Muscle of arm (tissue), 12 donors: ENCODE measurements around the gene ATG7. TPM values are rescaled to one million over a fixed set of nuclear protein-coding genes. Genes with fewer than 3 reads are reported as not detected.
"Not testable (repeated sequence)": the region's sequence is repeated elsewhere in the genome, so short reads cannot be mapped to it uniquely, and the experiment has no call there.

Source experiments
- DNase-seq: peaks from one replicate; pipeline ENCODE4 v3.0.0-alpha.2; 2013
- polyA plus RNA-seq, 12 donors: library from polyadenylated mRNA; unstranded; fragments of 120-200 nt; gene quantifications; one replicate each; pipeline ENCODE4 v1.2.1, GENCODE V29; 2013; ENCODE audit not compliant: insufficient read length in 12 of 12

The ATG7 gene
- polyA plus RNA-seq, 12 donors, result 11.9 to 18.8 (median 15.3) TPM; not detected in 1

DNA sequence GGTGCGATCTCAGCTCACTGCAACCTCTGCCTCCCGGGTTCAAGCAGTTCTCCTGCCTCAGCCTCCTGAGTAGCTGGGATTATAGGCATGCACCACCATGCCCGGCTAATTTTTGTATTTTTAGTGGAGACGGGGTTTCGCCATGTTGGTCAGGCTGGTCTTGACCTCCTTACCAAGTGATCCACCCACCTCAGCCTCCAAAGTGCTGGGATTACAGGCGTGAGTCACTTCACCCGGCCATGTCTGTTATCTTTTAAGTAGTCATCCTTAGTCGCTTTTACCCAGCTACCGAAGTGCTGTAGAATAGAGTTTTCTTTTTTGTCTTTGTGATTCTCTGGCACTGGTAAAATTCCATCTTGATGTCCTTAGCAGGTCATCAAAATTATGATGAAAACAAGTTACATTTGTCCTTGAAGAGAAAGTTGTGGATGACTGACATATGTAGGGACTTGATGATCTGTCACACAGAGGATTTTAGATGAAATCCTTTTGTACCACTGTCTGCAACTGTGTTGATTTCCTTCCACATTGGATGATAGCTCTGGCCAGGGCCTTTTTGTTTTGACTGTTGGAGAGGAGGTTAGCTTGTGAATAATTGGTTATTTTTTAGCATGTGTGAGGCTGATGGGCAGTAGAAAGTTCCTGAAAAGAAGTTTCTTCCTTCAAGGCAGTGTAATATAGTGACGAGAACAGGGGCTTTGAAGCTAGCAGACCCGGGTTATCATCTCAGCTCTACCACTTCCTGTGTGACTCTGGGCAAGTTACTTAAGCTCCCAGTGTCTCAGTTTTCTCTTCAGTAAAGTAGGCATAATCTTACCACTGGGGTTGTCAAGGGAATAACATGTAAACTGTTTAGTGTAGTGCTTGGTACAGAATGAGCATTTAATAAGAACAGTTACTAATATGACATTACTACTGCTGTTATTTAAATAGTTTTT is 18.8 kb downstream of the ATG7 start:
- no peak for DNase-seq

DNA sequence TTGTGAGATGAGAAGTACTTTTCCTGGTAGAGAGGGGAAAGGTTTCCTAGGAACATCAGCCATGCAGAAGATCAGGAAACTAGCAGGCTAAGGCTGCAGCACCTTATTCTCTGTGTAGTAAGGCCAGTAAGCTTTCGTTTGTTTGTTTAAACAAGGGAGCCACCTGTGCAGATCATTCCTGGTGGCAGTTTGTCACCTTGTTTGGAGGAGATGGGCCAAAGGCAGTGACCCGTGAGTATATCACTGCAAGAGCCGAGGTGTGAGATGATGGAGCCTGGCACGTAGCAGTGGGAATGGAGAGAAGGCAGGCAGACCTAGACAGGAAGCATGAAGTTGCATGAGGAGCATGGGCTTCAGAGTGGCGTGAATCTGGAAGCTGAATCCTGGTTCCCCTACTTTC is 19.6 kb downstream of the ATG7 start:
- no peak for DNase-seq

DNA sequence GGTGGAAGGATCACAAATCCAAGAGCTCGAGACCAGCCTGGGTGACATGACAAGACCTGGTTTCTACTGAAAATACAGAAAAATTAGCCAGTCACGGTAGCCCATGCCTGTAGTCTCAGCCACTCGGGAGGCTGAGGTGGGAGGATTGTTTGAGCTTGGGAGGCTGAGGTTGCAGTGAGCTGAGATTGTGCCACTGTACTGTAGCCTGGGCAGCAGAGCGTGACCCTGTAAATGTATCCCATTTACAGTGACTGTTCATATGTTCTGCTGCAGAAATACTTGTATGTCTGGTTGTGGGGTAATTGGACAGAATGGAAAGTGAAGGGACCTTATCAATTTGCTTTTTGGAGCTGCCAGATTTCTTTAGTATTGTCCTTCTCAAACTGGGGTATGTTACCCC is 24.9 kb downstream of the ATG7 start:
- DNase-seq, result no peak

DNA sequence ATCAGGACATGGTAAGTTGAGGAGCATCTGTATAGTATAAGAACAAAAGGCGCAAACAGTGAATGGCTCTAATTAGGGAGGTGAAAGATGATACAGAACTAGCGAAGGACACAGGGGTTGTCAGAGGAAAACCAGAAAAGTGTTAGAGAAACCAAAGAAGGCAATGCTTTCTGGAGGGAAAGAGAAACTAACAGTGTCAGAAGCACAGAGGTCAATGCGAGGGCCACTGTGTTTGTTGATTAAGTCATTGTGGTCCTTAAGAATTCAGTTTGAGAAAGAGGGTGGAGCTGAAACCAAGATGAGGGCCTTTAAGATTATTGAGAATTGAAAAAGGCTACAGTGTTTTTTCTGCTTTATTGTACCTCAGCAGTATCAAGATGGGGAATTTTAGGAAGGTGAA is 28.8 kb downstream of the ATG7 start:
- no peak for DNase-seq

DNA sequence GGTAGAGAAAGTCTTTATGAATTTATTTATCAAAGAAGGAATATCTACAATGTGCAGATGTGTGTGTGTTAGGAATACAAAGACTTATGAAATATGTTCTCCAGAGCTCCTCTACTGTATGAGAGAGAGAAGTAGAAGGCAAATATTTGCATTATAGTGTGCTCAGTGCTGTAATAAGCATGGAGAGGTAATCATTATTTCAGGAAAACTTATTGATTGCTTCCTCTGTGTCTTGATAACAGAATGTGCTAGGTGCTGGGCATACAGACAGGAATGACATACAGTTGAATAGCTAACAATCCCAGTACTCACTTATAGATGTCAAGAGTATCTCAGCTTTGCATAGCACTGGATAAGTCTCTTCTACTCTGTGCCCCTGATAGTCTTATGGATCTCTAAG is 30.2 kb downstream of the ATG7 start:
- DNase-seq, result no peak

DNA sequence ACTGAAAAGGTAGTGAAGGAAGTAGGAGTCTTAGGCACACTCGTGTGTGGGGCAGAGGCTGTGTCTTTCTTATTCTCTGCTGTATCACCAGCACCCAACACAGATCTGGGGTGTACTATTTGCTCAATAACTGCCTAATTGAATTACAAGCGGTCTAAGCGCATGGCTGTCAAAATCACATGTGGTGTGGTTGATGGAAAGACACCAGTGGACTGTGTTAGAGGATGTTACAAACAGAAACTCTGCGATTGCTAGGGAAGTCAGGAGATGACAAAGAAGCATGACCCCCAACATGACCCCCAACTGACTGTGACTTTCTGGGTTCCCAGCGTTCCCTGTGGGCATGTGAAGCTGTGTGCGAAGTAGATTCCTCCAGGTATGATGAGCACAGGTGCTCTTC is 32.0 kb downstream of the ATG7 start:
- no peak for DNase-seq

DNA sequence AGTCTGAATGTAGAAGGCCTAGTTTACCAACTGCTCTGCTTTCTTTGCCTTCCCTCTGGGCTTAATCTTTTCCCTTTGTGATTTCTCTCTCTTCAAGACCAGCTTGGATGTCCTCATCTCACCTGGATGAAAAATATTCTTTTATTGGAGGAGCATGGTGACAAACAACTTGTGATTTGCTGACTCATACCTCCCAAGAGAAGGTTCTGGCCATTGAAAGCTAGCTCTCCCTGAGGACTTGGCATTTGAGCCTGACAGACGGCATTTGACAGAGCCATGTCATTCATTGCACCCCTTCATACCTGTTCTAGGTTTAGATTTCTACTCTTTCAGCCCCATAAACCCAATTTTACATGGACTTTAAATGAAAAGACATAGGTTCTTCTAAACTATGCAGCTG is 33.3 kb downstream of the ATG7 start:
- DNase-seq, result no peak

DNA sequence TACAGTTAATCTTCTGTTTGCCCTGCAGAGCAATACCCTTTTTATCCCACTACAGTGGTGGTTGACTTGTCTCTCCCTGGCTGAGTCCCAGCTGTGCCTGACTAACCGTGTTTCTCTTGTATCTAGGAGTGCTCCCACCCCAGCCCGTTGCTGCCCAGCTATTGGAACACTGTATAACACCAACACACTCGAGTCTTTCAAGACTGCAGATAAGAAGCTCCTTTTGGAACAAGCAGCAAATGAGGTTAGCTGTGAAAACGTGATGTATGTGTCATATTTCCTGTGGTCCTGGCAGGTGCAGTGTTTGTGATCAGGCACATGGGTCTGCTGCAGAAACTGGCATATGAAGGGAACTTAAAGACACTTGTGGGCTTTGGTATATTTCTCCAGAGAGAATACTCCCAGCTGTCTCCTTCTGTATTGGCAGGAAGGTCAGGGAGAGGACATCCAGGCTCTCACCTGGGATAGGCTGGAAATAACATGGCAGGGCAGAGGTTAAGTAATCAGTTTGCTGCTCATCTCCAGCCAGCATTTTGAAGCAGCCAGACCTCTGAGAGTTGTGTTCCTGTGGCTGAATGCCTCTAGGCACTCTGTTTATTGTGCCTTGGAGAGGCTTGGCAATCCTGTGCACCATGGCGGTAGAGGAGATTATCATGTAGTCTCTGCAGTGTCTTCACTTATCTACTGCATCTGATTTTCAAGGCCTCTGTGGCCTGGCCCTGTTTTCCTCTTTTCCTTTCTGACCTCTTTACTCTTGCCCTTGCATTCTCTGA is 34.8 kb downstream of the ATG7 start:
- DNase-seq, result no peak

DNA sequence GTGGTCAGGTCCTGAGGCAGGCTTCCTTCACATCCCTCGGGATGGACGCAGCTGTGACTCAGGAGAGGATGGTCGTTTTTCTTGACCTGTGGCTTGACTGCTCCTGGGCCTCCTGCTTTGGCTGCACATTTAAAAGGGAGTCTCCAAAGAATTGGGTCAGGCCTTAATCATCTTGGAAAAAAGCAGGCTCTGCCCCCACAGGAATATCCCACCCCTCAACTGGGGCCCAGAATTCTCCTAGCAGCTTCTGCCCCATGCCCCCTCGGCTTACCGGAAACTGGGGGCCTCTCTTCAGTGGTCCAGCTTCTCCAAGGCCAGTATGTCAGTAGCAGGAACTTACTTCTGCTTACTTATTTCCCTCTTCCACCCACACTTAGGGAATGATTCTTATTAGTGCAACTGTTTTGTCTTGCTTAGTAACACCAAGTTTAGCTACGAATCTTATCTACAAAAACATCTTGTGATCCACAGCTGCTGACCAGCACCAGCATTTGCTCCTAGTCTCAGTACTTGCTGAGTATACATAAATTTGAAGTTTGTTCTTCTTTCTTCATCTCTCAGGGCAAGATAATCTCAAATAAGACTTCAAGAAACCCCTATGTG is 35.7 kb downstream of the ATG7 start:
- no peak for DNase-seq

DNA sequence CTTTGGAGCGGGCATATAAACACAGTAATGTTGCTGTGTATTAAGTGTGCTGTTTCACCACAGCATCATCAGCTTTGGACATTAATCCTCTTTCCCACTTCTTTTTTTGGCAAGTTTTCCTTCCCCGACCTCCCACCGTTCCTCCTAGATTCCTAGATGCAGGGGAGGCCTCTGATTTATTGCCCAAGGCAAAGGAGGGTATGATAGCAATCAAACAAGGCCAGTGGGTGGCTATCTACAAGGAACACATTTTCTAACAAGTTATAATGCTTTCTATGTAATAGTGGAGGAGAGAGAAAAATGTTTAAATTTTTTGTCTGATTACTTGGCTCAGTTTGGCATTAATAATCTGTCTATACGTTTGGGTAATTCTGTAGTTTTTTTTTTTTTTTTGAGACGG is 38.1 kb downstream of the ATG7 start:
- DNase-seq, result no peak

DNA sequence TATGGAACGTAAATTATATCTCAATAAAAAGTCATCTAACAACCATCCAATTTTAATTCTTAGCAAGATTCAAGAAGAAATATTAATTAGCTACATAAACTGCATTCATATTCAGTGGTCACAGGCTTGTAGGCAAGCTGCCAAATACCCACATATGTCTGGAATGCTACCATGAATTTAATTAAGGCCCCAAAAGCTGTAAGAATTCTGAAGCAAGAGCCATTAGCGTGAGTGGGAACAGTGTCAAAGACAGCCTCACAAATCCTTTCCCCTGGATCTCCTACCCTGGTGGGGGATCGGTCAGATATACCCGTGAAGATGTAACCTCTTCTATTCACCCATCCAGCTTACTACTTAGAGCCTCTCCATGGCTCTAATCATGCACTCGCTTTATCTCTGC is 40.0 kb downstream of the ATG7 start:
- DNase-seq, result no peak

DNA sequence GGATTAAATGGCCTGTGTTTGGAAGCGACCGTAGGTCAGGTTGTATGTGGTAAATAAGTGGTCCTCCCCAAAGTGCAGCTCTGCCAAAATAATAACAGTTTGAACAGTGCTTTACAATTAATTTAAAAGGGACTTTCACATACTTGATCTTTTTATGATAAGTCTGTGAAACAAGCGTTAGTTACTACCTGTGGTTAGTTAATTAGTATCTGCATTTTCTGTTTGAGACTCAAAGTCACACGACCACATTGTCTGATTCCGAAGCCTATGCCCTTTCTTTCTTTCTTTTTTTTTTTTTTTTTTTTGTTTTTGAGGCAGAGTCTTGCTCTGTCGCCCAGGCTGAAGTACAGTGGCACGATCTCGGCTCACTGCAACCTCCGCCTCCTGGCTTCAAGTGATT is 45.1 kb downstream of the ATG7 start:
- DNase-seq, result no peak

DNA sequence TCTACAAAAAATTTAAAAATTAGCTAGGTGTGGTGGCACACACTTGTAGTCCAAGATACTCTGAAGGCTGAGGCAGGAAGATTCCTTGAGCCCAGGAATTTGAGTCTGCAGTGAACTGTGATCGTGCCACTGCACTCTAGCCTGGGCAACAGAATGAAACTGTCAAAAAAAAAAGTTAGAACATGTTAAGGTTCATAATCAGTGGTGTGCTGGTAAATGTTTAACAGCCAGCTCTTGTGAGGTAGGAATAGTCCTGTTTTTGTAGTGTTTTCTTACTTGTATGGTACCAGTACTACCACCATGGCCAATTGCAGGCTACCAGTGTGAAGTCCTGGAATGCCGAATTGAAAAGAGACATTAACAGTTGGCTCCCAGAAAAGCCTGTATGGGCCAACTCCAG is 50.7 kb downstream of the ATG7 start:
- no peak for DNase-seq

DNA sequence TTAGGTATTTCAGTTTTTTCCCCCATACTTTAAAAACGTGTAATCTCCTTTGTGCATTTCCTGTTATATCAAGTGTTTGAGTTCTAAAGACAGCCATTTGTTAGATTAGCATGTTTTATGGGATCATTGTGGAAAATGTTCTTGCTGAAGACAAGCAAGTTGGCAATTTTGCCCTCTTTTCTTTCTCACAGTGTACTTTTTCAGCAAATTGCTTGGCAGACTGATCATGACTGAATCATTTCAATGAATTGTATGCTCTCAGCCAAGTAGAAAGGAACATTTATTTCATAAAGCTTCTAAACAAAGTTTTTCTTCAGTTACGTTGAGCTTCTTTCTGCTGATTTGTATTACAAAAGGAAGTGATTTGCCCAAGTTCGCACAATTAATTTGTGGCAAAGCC is 51.6 kb downstream of the ATG7 start:
- no peak for DNase-seq

DNA sequence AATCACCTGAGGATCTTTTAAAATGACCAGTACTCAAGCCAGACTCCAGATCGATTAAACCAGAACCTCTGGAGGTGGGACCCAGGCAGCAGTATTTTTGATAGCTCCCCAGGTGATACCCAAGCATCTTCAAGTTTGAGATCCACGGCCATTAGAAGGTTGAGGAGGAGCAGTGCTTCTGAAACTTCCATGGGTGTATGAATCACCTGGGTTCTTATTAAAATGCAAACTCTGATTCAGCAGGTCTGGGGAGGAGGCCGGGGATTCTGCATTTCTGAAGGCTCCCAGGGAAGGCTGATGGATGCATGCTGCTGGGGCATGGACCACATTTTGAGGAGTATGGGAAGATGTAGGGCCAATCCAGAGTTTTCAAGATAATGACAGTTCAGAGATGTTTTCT is 55.4 kb downstream of the ATG7 start:
- DNase-seq, result no peak

DNA sequence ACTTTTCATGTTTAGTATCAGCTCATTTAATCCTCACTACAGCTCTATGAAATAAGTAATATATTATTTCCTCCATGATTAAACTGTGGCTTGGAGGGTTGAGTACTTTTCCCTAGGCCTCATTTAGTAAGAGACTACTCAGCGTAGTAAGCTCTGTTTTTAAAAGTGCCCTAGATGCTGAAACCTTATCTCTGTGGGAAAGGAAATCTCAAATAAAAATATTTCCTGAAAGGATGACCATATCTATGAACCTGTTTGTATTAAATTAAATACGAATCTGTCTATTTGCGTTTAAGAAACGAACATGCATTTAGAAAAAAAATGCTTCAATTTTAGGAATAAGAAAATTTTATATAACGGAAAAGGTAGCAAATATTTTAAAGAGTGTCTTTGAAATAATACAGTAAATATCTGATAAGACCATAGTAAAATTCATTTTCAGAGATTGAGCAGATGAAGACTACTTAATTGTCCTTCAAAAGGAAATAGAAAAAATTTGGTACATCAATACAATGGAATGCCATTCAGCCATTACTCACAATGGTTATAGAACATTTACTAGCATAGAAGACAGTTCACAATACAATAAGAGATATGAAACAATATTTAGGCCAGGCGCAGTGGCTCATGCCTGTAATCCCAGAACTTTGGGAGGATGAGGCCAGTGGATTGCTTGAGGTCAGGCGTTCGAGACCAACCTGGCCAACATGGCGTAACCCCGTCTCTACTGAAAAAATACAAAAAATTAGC is 56.2 kb downstream of the ATG7 start:
- DNase-seq, result no peak

DNA sequence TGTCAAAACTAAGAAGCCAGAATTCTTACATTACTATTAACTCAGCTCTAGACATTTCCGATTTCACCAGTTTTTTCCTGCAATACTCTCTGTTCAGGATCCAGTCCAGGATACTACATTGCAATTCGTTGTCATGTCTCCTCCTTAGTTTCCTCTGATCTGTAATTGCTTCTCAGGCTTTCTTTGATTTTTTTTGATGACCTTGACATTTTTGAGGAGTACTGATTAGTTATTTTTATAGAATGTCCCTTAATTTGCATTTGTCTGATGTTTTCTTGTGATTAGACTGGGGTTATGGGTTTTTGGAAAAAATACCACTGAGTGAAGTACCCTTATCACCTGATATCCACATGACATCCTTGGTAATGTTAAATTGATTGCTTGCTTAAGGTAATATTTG is 57.6 kb downstream of the ATG7 start:
- no peak for DNase-seq

DNA sequence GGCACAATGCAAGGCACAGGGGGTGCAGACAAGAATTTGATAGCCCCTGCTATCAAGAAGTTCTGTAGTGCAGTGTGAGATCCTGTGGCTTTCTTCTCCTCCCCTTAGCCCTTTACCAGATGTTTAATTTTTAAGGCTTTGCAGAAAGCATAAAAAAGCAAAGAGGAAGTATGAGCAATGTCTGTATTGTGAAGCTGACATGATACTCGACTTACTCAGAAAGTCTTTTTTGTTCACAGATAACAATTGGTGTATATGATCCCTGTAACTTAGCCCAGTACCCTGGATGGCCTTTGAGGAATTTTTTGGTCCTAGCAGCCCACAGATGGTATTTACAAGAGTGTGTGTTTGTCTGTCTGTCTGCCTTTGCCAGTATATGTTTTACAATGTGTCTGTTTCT is 58.9 kb downstream of the ATG7 start:
- no peak for DNase-seq

DNA sequence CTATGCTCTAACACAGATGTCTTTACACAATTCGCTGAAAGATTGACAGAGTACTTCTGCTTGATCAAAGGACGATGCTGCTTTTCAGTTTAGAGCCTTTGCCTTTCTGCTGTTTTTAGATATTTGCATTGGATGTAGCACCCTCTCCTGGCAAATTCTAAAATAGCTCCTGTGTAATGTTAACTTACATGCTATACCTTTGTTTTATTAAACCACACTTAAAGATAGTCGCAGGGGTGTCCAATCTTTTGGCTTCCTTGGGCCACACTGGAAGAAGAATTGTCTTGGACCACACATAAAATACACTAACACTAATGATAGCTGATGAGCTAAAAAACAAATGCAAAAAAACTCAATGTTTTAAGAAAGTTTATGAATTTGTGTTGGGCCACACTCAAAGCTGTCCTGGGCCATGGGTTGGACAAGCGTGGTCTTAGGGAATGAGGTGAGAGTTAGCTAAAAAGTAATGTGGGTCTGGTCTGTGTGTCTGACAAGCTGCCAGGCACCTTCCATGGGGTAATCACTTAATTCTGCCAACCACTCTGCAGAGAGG is 62.9 kb downstream of the ATG7 start:
- peak; percentile 69 for DNase-seq

DNA sequence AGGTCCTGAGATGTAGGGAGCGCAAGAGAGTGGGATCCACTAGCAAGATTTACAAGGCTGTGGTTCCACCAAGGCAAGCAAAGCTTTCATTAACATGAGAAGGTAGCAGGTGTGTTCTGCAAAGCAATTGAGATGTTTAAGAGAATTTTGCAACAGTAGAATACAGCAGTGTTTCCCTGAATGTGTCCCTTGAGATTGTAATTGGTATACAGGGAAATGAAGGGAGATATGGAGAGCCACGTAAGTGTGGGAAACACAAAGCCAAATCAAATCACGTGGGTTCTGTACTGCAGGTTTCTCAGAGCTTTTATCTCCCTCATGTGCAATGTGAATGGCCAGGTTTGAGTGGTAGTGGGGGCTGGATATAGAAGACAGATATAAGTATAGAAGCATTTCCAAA is 67.3 kb downstream of the ATG7 start:
- DNase-seq, result no peak

DNA sequence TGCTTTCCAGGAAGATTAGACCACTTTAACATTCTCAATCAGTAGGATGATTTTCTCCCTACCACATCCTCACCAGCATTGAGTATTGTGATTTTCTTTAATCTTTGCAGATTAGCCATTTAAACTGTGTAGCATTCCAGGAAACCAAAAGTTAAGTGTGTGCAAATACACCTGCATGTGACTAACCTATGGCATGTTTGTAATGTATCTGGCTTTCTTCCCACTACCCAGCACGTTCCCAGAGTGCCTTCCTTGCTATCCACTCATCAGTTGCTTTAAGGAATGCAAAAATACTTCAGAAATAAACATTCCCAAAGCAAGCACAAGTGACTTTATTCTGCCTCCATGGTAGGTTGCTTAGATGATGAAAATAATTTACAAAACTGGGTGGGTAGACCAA is 74.2 kb downstream of the ATG7 start:
- no peak for DNase-seq

DNA sequence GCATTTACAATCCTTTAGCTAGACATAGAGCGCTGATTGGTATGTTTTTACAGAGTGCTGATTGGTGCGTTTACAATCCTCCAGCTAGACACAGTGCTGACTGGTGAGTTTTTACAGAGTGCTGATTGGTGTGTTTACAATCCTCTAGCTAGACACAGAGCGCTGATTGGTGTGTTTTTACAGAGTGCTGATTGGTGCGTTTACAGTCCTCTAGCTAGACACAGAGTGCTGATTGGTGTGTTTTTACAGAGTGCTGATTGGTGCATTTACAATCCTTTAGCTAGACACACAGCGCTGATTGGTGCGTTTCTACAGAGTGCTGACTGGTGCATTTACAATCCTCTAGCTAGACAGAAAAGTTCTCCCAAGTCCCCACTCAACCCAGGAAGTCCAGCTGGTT is 76.7 kb downstream of the ATG7 start:
- DNase-seq, result not testable (repeated sequence)
